HG02870 (cell line): Measurements from ENCODE around the gene KLHL22.

Source experiments
- ATAC-seq: cut with Tn5 transposase; IDR thresholded peaks from one replicate; pipeline ENCODE4 v1.9.1; 2021; ENCODE audit warnings: mild to moderate bottlenecking, moderate library complexity; ENCODE audit not compliant: unreplicated experiment

Gene KLHL22

DNA sequence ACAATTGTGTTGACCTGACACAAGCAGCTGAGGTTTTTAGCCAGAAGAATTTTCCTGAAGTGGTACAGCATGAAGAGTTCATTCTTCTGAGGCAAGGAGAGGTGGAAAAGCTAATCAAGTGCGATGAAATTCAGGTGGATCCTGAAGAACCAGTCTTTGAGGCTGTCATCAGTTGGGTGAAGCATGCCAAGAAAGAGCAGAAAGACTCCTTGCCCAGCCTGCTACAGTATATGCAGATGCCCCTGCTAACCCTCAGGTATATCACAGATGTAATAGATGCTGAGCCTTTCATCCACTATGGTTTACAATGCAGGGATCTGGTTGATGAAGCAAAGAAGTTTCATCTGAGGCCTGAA lies 45.1 kb downstream of the KLHL22 start:
- no peak for ATAC-seq

DNA sequence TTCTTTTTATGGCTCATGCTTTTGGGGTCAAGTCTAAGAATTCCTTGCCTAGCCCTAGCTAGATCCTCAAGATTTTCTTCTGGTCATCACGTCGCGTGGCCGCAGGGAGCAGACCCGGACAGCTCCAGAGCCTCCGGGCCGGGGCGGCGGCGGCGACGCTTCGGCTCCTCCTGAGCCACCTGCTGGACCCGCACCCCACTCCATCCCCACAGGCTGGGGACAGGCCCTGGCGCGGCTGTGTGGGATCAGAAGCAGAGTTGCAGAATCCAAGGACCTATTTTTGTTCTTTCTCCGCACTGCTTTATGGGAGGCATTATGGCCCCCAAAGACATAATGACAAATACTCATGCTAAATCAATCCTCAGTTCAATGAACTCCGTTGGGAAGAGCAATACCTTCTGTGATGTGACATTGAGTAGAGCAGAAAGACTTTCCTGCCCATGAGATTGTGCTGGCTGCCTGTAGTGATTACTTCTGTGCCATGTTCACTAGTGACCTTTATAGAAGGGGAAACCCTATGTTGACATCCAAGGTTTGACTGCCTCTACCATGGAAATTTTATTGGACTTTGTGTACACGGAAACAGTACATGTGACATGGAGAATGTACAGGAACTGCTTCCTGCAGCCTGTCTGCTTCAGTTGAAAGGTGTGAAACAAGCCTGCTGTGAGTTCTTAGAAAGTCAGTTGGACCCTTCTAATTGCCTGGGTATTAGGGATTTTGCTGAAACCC lies 45.6 kb downstream of the KLHL22 start:
- no peak for ATAC-seq

DNA sequence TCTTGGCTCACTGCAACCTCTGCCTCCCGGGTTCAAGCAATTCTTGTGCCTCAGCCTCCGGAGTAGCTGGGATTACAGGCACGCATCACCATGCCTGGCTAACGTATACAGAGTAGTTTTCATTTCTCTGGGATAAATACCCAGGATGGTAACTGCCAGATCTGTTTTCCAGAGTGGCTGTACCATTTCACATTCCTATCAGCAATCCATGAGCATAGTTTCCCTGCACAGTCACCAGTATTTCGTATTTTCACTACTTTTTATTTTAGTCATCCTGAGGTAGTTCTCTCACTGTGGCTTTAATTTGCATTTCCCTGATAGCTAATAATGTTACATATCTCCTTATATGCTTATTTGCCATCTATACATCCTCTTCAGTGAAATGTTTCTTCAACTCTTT lies 47.0 kb downstream of the KLHL22 start:
- no peak for ATAC-seq

DNA sequence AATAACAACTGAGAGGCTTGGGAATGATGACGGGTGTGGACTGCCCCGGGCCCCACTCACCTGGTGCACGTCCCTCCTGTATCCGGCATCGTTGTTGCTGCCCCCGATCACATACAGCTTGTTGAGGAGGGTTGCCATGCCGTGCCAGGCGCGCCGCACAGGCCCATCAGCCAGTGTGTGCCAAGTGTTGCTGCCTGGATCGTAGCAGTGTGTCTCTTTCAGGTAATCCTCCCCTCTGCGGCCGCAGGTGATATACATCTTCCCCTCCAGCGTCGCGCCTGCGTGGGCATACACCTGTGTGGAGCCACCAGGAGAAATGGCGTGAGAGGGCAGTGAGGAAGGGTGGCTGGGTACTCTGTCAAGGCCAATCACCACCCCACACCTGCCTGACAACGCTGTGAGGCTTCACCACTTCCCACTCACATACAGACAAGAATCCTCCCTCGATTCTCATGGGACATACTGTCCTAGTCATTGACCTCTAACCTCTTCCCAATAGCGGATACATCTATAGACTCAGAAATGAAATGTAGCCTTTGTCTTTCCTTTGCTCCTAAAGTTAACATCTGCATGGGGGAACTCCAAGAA lies 49.1 kb downstream of the KLHL22 start:
- ATAC-seq = no peak

DNA sequence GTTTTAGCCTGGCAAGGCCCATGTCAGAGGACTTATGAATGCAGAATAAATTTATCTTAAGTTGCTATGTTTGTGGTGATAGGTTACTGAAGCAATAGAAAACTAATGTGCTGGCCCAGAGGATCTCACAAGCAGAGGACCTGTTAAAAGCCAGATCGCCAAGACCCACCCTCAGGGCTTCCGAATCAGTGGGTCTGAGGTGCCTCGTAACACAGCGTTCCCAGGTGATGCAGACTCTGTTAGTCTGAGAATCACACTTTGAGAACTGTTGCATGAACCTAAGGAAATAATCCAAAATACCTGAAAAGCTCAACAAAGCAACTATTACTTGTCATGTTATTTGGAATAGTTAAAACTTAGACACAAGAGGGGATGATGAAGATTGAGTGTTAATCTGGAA lies 51.3 kb downstream of the KLHL22 start:
- no peak for ATAC-seq

DNA sequence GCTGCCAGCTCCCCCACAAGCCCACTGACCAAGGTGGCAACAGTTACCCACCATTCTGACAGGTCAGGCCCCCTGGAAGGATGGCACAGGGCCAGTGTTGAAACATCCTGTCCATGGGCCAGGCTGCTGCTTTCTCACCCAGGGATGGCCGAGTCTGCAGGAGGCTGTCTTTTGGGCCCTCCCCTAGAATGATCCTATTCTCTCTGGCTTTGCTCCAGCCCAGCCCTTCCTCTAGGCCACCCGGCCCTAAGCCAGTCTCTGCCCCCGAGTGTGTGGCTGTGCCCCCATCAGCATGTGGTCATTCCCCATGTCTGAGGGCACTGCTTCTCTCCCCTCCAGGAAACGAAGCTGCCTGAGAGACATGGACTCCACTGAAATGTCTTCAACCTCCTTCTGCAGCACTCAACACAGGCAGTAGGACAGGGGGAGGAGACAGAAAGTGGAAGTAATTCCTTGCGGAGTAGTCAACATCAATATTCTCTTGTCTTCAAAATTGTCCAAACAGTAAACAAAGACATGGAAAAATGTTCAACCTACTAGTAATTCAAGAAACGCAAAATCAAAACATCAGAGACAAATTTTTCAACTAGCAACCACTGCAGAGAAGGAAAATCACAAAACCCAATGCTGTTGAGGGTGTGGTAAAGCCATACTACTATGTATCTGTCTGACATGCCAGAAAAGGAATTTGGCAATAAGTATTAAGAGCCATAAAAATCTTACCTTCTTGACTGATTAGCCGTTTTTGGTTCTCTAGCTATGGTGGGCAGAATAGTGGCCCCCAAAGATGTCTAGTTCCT lies 52.9 kb downstream of the KLHL22 start:
- ATAC-seq = no peak

DNA sequence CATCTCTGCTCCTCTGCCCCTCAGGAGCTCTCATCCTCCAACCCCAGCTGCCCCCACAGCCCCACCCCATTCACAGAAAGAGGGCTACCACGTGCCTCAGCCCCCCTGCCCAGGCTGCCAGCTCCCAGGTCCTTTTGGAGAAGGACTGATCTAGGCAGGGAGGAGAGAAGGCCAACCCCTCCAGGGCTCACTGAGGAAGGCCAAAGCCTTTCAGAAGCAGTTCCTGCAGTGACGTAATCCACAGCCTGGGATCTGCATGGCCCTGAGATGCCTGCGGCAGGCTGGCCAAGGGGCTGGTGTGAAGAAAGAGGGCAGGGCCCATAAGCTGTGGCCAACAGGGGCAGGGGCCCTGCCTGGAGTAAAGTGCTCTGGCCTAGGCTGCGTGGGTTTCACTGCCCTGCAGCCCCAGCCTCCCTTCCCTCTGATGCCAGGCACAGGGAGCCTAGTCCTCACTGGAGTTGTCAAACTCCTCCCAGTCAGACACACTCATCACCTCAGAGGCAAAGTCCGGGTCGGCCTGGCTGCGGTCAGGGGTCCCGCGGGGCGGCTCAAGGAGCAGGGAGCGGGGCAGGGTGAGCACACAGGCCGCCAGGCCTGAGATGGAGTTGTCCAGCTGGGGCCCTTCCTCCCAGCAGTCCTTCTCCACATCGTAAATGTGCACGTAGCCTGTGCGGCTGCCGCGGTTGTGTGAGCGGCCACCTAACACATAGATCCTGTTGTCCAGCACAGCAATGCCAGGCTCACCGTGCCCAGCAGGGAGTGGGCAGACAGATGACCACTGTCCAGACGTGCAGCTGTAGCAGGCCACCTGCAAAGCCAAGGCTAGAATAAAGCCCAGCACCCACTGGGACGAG lies 53.7 kb downstream of the KLHL22 start:
- ATAC-seq = no peak

DNA sequence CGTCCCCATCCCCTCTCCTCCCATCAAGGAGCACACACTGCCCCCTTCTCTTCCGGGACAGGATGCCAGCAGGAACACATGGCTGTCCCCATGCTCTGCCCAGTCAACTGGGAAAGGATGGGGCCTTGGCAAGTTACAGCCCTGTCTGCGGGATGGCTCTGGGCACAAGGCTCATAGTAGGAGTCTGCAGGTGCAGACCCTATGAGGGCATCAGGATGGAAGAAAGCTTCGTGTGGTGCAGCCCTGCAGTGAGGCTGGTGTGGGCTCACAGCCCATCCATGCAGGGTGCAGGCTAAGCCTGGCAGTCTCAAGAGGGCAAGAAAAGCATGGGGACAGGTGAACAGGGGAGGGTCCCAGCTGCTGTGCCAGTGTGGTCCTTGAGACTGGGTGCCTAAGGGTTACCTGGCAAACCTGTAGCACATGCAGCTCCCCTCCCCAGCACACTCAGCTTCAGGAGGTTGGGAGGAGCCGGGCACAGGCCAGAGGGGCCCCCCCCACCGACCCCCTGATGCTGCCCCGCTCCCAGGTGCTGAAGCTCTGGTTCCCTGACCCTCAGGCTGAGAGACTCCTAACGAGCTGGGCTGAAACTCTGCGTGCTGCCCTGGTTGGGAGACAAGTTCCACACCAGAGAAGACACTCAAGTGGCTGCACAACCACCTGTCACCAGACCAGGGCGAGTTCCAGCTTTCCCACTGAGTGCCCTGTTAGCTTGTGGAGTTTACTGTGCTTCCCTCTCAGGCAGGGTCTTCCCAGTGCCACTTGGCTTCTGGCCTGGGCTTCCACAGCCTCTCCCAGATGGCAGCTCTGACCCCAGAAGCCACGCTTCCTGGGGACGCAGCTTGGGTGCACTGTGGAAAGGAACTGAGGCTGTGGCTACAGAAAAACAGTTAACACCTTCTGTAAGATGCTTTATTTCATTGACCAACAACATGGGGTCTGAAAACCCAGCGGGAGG lies 54.7 kb downstream of the KLHL22 start:
- no peak for ATAC-seq

GRCh38 chr22:20439928-20440575 lies 55.5 kb downstream of the KLHL22 start:
- ATAC-seq = no peak

- no peak for ATAC-seq
Observed at GRCh38 chr22:20439556-20439927, 56.1 kb downstream of the KLHL22 start.

DNA sequence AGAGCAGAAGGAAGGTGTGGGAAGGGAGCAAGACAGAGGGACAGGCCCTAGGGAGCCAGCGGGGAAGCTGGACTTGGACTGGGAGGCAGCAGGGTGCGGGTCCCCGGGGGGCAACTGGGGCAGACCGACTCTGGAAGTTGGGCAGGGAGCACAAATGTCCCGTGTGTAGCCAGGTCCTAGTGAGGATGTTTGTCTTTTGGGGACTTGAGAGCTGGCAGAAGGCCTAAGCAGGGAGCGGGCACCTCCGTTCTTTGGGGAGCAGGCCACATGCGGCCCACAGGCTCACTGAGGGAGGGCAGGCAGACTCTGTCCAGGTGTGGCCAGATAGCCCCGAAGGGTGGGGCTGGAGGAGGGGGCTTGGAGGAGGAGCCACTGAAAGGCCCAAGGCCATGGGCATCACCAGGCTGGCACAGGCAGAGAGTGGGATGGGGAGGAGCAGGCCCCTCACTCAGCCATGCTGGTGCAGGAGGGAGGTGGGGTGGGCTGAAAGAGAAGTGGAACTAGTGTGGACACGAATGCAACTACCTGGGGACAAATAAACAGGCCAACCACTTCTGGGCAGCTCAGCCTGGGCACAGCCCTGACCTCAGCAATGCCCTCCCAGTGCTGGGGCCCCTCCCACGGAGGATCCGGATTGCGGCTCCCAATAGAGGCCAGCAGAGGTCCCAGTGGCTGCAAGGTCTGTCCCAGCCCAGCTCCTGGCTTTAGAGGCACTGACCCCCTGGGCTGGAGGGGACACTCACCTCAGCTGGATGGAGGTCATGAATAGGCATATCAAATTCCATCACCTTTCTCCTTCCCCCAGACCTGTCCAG lies 56.7 kb downstream of the KLHL22 start:
- ATAC-seq = no peak

- ATAC-seq = no peak
Observed at GRCh38 chr22:20438427-20438677, 57.2 kb downstream of the KLHL22 start.

GRCh38 chr22:20437613-20438426 lies 57.8 kb downstream of the KLHL22 start, which contains the start of gene SCARF2:
SCARF2 (minus strand) TSS chr22:20437825; CDS start chr22:20437754, 71 bp downstream.
- ATAC-seq = no peak

GRCh38 chr22:20436768-20437612 lies 58.6 kb downstream of the KLHL22 start:
- ATAC-seq = no peak

- ATAC-seq = no peak
Observed at GRCh38 chr22:20436307-20436767, 59.3 kb downstream of the KLHL22 start.

DNA sequence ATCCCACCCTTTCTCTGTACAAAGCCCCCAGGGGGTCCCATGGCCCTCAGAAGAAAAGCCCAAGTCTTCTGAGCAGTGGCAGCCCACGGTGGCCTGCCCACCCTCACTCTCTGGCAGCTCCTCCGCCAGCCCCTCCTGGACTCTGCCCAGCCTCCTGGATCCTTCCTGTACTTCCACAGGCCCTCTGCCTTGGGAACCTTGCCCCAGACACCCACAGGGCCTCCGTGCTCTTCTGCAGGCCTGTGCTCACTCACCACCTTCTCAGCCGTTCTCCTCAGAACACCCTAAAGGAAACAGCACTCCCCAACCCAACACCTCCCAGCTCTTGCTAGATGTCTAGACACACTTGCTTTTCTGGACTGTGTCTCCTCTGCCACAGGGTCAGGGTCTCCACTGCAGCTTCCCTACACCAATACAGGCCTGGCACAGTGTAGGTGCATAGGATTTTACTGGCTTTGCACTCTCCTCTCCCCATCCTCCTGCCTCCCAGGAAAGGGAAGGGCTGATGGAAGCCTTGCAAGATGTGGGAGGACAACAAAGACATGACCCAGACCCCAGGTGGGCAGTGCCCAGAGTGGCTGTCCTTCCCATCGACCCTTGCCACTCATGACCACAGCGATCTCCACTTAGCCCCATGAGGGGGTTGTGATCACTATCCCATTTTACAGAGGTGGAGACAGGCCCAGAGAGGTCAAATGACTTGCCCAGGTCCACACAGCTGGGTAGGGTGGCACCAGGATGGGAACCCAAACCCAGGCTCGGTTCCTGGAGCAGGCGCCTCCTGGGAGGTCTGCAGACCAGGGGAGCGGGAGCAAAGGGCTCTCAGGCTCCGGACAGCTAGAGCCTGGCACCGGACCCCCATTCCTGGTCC lies 59.9 kb downstream of the KLHL22 start:
- no peak for ATAC-seq
